Nasal cavity respiratory epithelium epithelial cell of viscerocranial mucosa (primary cell): ENCODE measurements around the gene CCDC91. TPM values are rescaled to one million over a fixed set of nuclear protein-coding genes. Genes with fewer than 3 reads are reported as not detected.

Experiments
- total RNA-seq: library from RNA; depleted of rRNA; stranded (reverse); fragments of >200 nt; gene quantifications from 2 replicates; pipeline ENCODE4 v1.2.3, GENCODE V29; 2014

The CCDC91 gene
- 39.0 and 56.1 TPM in 2 replicates for total RNA-seq

GRCh38 chr12:28190321-28191050 lies at the start of gene CCDC91:
CCDC91 (plus strand) TSS chr12:28190456; CDS start chr12:28257216, 66,760 bp downstream.

Other genes starting within 250 kb of the CCDC91 start
- 43.7 and 276 TPM in 2 replicates for gene PTHLH, start 217.7 kb upstream of the CCDC91 start, total RNA-seq